IPS DF 19.7 (cell line): ENCODE measurements around the gene BMP8B.
"Not testable (repeated sequence)": the region's sequence is repeated elsewhere in the genome, so short reads cannot be mapped to it uniquely, and the experiment has no call there.

Experiments used
- DNase-seq: peaks from one replicate; pipeline ENCODE4 v3.0.0-alpha.2; 2013; ENCODE audit warnings: low read depth, low spot score

The BMP8B gene

GRCh38 chr1:39777896-39778295 is 10.8 kb downstream of the BMP8B start:
- DNase-seq, result not testable (repeated sequence)

- no peak for DNase-seq
These were observed 11.4 kb downstream of the BMP8B start for GRCh38 chr1:39777306-39777705.

GRCh38 chr1:39776886-39777285 is 11.8 kb downstream of the BMP8B start:
- no peak for DNase-seq

- DNase-seq, result no peak
These were observed 12.3 kb downstream of the BMP8B start for GRCh38 chr1:39776400-39776713.

DNA sequence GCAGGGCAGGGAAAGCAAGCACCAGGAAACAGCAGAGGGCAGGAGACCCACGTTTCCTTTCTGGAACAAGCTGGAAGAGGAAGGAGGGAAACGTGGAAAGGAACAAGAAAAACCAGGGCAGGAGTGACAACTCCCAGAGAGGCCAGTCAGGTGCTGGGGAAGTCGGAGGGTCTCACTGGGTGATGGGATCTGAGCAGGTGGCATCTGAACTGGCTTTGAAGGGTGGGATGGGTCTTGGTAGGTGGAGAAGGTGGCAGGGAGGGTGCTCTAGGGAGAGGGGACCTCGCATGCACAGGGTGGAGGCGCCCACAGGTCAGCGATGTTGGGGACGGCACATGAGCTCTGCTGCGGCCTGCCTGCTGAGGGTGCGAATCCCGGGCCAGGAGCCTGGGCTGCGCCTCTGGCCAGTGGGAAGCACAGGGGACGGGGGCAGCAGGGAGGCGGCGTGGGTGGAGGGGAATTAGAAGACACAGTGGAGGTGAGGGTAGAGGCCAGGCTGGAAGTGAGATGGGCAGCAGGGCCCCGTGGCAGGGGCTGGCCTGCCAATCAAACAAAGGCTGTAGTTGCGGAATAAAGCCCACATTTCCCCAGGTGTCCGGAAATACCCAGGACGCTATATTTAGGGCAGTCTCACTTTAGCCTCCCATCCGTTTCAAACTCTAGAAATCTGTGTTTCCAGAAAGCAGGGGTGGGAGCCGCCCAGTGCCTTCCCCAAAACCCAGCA is 12.8 kb downstream of the BMP8B start:
- DNase-seq, result not testable (repeated sequence)

GRCh38 chr1:39775141-39775540 is 13.5 kb downstream of the BMP8B start:
- not testable (repeated sequence) for DNase-seq

- DNase-seq, result not testable (repeated sequence)
These were observed 15.2 kb downstream of the BMP8B start for GRCh38 chr1:39773369-39773979.

- DNase-seq, result not testable (repeated sequence)
These were observed 17.6 kb downstream of the BMP8B start, which contains the start of gene OXCT2 for GRCh38 chr1:39771022-39771532. Gene OXCT2 (minus strand): TSS chr1:39771348. CDS start chr1:39771255, 93 bp downstream.

DNA sequence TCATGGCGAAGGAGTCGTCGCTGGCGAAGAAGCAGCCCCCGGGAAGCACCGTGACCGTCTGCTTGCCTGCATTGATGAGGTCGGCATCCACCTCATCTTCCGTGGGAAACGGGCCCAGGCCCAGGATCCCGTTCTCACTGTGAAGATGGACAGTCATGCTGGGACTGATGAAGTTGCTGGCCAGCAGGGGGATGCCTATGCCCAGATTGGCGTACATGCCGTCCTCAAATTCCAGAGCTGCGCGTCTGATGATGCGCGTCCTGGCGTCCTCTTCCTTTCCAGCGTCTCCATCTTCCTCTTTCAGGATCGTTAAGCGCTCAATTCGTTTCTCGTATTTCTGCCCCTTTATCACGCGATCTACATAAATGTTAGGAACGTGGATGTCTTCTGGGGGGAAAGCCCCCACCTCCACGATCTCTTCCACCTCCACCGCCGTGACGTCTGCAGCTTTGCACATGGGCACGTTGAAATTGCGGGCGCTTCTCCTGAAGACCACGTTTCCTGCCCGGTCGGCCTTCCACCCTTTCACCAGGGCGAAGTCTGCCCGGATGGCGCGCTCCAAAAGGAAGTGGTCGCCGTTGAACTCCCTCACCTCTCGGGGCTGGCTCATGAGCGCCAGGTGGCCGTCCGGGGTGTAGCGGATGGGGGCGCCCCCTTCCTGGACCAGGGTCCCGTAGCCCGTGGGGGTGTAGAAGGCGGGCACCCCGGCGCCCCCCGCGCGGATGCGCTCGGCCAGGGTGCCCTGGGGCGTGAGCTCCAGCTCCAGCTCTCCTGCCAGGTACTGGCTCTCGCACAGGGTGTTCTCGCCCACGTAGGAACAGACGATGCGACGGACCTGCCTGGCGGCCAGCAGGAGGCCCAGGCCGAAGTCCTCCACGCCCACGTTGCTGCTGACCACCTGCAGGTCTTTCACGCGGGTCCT is 18.3 kb downstream of the BMP8B start:
- not testable (repeated sequence) for DNase-seq

DNA sequence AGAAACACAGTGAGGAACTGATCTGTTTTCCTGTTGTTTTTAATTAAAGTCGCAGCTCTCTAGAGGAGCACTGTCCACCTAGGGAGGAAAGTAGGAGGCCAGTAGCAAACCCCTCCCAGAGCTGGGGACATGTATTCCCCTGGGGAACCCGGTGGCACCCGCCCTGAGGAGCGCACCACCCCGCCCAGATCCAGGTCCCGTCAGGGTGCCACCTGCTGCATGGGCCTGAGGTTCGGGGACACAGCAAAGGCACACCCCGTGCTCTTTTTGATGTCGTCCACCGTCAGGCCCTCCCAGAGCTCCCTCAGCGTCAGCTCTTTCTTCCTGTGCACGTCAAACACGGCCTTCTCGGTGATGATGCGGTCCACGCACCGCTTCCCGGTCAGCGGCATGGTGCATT is 19.2 kb downstream of the BMP8B start:
- not testable (repeated sequence) for DNase-seq

DNA sequence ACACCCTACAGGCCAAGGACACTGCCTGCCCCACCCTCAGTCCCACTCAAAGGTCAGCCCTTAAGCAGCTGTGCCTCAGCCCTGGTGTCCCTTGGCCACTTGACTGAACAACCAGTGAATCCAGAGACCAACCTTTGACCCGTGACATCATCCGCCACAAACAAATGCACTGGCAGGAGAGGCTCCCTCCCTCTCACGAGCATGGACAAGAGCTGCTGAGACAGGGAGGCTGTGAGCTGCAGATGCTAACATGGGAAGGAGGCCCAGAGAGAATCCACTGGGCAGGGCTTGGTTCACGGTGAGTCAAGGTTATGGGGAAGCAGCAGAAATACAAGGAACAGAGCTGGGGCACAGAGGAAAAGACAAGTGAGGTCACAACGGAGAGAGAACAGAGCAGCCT is 22.2 kb downstream of the BMP8B start:
- DNase-seq, result not testable (repeated sequence)

DNA sequence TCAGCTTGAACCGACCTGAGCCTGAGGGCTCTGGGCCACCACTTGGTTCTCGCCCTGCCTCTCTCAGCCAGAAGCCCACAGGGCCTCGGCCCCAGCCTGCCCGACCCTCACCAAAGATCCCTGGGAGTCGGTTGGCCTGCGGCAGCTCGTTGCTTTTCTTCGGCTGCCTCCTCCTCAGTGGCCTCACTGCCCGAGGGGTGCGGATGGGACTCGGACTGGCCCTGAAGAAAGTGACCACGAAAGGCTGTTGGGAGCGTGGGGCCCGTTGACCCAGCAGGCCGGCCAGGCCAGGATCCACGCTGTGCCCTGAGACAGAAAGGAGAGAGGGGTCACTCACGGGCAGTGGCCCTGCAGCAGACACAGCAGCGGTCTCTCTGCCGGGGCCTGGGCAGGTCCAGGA is 24.2 kb downstream of the BMP8B start:
- DNase-seq, result not testable (repeated sequence)

DNA sequence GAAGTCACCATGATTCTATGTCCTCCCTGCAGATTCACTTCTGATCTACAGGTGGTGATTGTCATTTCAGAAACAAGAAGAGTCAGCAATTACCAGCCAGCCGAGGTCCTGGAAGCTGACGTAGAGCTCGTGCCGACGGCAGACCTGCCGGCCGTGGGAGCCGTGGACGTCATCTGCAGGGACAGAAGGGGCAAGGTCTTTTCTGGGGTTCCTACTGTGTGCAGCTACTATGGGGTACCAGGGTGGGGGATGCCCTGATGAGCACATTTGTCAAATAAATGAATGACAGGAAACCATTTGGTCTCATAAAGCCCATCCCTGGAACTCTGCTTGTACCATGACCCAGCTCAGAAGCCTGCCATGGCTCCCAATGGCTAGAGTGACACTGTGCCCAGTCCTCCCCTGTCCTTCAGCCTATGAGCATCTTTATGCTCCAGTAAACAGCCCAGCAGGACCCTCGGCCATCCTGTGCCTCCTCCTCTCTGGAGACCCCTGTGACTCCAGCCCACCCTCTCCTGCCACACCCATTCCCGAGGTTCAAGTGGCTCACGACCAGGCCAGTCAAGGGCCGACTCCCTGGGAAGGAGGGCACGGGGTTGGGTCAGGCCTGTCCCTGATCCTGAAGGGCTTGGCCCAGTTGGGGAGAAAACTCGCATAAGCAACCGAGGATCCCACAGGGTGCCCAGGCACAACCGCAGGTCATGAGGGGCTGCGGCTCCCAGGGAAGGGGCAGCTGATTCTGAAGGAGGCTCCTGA is 24.9 kb downstream of the BMP8B start:
- DNase-seq, result not testable (repeated sequence)

- no peak for DNase-seq
These were observed 25.8 kb downstream of the BMP8B start for GRCh38 chr1:39762550-39763540.

GRCh38 chr1:39761557-39762260 is 27.0 kb downstream of the BMP8B start:
- no peak for DNase-seq

- DNase-seq, result no peak
These were observed 27.6 kb downstream of the BMP8B start for GRCh38 chr1:39761016-39761415.

GRCh38 chr1:39760074-39761008 is 28.3 kb downstream of the BMP8B start:
- no peak for DNase-seq

DNA sequence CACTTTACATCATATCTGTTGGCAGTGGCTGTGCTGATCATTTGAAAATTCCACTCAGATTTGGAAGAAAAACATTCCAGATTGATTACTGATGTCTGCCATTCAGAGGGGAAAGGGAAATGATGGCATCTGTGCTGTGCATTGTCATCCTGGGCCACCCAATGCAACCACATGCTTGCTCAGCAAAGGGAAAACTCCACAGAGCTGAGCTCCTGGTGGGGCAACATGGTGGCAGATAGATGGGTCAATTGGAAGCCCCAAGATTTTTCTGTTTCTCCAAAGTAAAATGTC is 29.3 kb downstream of the BMP8B start:
- DNase-seq, result no peak
